DMS53 treated with DMSO at 0.1 percent for 48 hours (cell line): ENCODE data around the gene OR9A2.

Experiments
- DNase-seq: peaks from one replicate; lab custom pipeline; 2025; ENCODE audit not compliant: unreplicated experiment; lab: John Stamatoyannopoulos, UW

The OR9A2 gene

GRCh38 chr7:143023047-143023446 is 3.9 kb downstream of the OR9A2 start:
- DNase-seq: no peak

- DNase-seq: no peak
Observed at GRCh38 chr7:143018931-143019330, 8.0 kb downstream of the OR9A2 start.

GRCh38 chr7:143016996-143017395 is 9.9 kb downstream of the OR9A2 start:
- no peak for DNase-seq

GRCh38 chr7:143015926-143016490 is 10.9 kb downstream of the OR9A2 start:
- DNase-seq: no peak

- no peak for DNase-seq
Observed at GRCh38 chr7:143015084-143015483, 11.8 kb downstream of the OR9A2 start.

- DNase-seq: no peak
Observed at GRCh38 chr7:143013893-143014292, 13.0 kb downstream of the OR9A2 start.

GRCh38 chr7:143013473-143013872 is 13.5 kb downstream of the OR9A2 start:
- no peak for DNase-seq

- DNase-seq: no peak
Observed at GRCh38 chr7:143012409-143012808, 14.5 kb downstream of the OR9A2 start.

- DNase-seq: no peak
Observed at GRCh38 chr7:143012001-143012400, 14.9 kb downstream of the OR9A2 start.

- DNase-seq: peak; percentile 50
Observed at GRCh38 chr7:143008007-143008901, 18.7 kb downstream of the OR9A2 start.

- no peak for DNase-seq
Observed at GRCh38 chr7:143005632-143006260, 21.2 kb downstream of the OR9A2 start.

- DNase-seq: no peak
Observed at GRCh38 chr7:143003393-143004051, 23.4 kb downstream of the OR9A2 start.

- no peak for DNase-seq
Observed at GRCh38 chr7:143002898-143003297, 24.0 kb downstream of the OR9A2 start.

GRCh38 chr7:143002106-143002505 is 24.8 kb downstream of the OR9A2 start:
- DNase-seq: no peak

- no peak for DNase-seq
Observed at GRCh38 chr7:143000648-143001047, 26.3 kb downstream of the OR9A2 start.

GRCh38 chr7:142999793-143000192 is 27.1 kb downstream of the OR9A2 start:
- no peak for DNase-seq

- no peak for DNase-seq
Observed at GRCh38 chr7:142998966-142999365, 28.0 kb downstream of the OR9A2 start.

- no peak for DNase-seq
Observed at GRCh38 chr7:142997456-142997989, 29.4 kb downstream of the OR9A2 start.

GRCh38 chr7:142992427-142992826 is 34.5 kb downstream of the OR9A2 start:
- DNase-seq: no peak

GRCh38 chr7:142984297-142984696 is 42.6 kb downstream of the OR9A2 start:
- no peak for DNase-seq

GRCh38 chr7:142983825-142984224 is 43.1 kb downstream of the OR9A2 start:
- DNase-seq: no peak
